Natural killer cell (primary cell): ENCODE measurements around the gene EPX. TPM values are rescaled to one million over a fixed set of nuclear protein-coding genes. Genes with fewer than 3 reads are reported as not detected.

Source experiments
- ATAC-seq, 3 donors: fragments of 150-1000 bp in 2 of 3; fragments of 200-7000 bp in 1 of 3; cut with Tn5 transposase; 1 replicate in 1 of 3; 2 replicates in 2 of 3; pipeline ENCODE4 v1.10.0; 2021; ENCODE audit warnings: mild to moderate bottlenecking in 2 of 3, moderate library complexity in 2 of 3
- DNase-seq, 2 donors: peaks; one replicate each; pipeline versions ENCODE4 v3.0.0 to v3.0.0-alpha.2; 2013 to 2021; ENCODE audit warnings: mixed read lengths in 1 of 2
- H3K27ac ChIP-seq: one replicate; pipeline ENCODE4 v1.5.1; 2013; ENCODE audit warnings: mild to moderate bottlenecking, low read length
- H3K27me3 ChIP-seq: one replicate; pipeline ENCODE4 v1.6.1; 2013; ENCODE audit warnings: low read length; ENCODE audit not compliant: control insufficient read depth, insufficient read depth
- H3K36me3 ChIP-seq: one replicate; pipeline ENCODE4 v1.6.1; 2013; ENCODE audit warnings: low read length; ENCODE audit not compliant: control insufficient read depth, insufficient read depth
- H3K4me1 ChIP-seq: one replicate; pipeline ENCODE4 v1.6.1; 2013; ENCODE audit warnings: low read length; ENCODE audit not compliant: control insufficient read depth, insufficient read depth
- H3K4me3 ChIP-seq: one replicate; pipeline ENCODE4 v1.5.1; 2013; ENCODE audit warnings: low read length
- H3K9me3 ChIP-seq: one replicate; pipeline ENCODE4 v1.6.1; 2013; ENCODE audit warnings: low read length; ENCODE audit not compliant: control insufficient read depth, insufficient read depth
- H3K27ac Mint-ChIP-seq, 2 donors: one replicate each; pipeline ENCODE4 v1.8.0; 2022; ENCODE audit warnings: mild to moderate bottlenecking in 2 of 2, mixed read lengths in 2 of 2, moderate library complexity in 1 of 2
- H3K27me3 Mint-ChIP-seq, 2 donors: one replicate each; pipeline ENCODE4 v1.8.0; 2022; ENCODE audit warnings: low read depth in 2 of 2, mixed read lengths in 2 of 2
- H3K36me3 Mint-ChIP-seq: one replicate; pipeline ENCODE4 v1.8.0; 2022; ENCODE audit warnings: mixed read lengths
- H3K4me1 Mint-ChIP-seq, 2 donors: one replicate each; pipeline ENCODE4 v1.8.0; 2022; ENCODE audit warnings: mixed read lengths in 2 of 2
- H3K4me3 Mint-ChIP-seq: one replicate; pipeline ENCODE4 v1.8.0; 2022; ENCODE audit warnings: mild to moderate bottlenecking, moderate library complexity, mixed read lengths
- H3K9me3 Mint-ChIP-seq, 2 donors: one replicate each; pipeline ENCODE4 v1.8.0; 2022; ENCODE audit warnings: mixed read lengths in 2 of 2
- WGBS: methylation state at CpG from one replicate; pipeline ENCODE4 v1.1.7; 2013; ENCODE audit warnings: missing lambda C conversion rate; ENCODE audit not compliant: insufficient coverage; 5-methylcytosine and 5-hydroxymethylcytosine counted together
- intact Hi-C: fragments of 100-400 bp; cut with micrococcal nuclease; formaldehyde crosslinking; loops from one replicate; pipeline ENCODE4 v1.14.2; 2022
- total RNA-seq, 4 donors: library from RNA; stranded (reverse); fragments of 120-200 nt in 1 of 4; gene quantifications; one replicate each; pipeline versions ENCODE4 v1.2.3 to v1.2.4, GENCODE V29; 2013 to 2022
- TF ChIP-seq, protein P1 (sequence below): fragments of 200-600 bp; IDR thresholded peaks from one replicate; pipeline ENCODE4 v1.8.0; 2022; ENCODE audit warnings: antibody characterized with exemption

EPX gene
- total RNA-seq, 3 donors from 2014 or later (not counting 1 experiment from before 2014, with no cell fraction given): not detected

- no peaks in the 10 kb centered on the region for H3K36me3 ChIP-seq
- H3K4me1 Mint-ChIP-seq: peaks cover 21 to 28% of the 10 kb centered on the region in 2 donors
- WGBS: 94% methylated on average over 2 of the region's 3 CpGs
- no peak for DNase-seq
- peaks cover 17% of the 10 kb centered on the region for H3K4me1 ChIP-seq
- no peak overlapping the region for H3K27ac ChIP-seq
- intact Hi-C loops: no loop called here
- no peak for ATAC-seq
- no peaks in the 10 kb centered on the region for H3K27me3 ChIP-seq
- H3K4me3 ChIP-seq: no peak overlapping the region
- no peaks in the 10 kb centered on the region for H3K27me3 Mint-ChIP-seq
- peaks cover 6 to 18% of the 10 kb centered on the region in 2 donors for H3K9me3 Mint-ChIP-seq
- peaks cover 37% of the 10 kb centered on the region for H3K36me3 Mint-ChIP-seq
- H3K27ac Mint-ChIP-seq: no peak overlapping the region
- H3K4me3 Mint-ChIP-seq: no peak overlapping the region
- H3K9me3 ChIP-seq: peaks cover 4% of the 10 kb centered on the region
- TF ChIP-seq, protein P1, sequence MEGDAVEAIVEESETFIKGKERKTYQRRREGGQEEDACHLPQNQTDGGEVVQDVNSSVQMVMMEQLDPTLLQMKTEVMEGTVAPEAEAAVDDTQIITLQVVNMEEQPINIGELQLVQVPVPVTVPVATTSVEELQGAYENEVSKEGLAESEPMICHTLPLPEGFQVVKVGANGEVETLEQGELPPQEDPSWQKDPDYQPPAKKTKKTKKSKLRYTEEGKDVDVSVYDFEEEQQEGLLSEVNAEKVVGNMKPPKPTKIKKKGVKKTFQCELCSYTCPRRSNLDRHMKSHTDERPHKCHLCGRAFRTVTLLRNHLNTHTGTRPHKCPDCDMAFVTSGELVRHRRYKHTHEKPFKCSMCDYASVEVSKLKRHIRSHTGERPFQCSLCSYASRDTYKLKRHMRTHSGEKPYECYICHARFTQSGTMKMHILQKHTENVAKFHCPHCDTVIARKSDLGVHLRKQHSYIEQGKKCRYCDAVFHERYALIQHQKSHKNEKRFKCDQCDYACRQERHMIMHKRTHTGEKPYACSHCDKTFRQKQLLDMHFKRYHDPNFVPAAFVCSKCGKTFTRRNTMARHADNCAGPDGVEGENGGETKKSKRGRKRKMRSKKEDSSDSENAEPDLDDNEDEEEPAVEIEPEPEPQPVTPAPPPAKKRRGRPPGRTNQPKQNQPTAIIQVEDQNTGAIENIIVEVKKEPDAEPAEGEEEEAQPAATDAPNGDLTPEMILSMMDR: no peak
These were observed 43.9 kb upstream of the EPX start for GRCh38 chr17:58148609-58149008.

DNA sequence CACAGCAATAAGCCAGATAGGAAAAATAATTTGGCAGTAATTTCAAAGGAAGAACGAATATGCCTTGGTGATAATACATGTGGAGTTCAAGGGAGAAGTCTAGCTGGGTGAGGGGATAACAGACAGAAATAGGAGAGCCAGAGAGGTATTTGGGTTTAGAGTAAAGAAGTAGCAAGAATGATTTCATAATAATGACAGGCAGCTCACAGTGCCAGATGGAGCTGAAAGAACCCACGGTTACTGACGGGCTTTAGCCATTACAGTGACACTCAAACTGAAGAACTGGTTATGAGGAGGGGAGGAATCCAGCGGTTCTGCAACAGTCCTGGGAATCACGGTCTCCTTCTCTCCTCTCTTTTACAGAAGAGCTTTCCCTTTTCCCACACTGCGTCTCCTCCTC, 42.1 kb upstream of the EPX start:
- H3K4me3 Mint-ChIP-seq: no peak overlapping the region
- Histone ChIP-seq H3K36me3 (no peaks in the 10 kb centered on the region), H3K27me3 (no peaks in the 10 kb centered on the region), H3K9me3 (no peaks in the 10 kb centered on the region), H3K27ac (no peak overlapping the region), H3K4me3 (no peak overlapping the region), H3K4me1 (peaks cover 28% of the 10 kb centered on the region)
- peaks cover 4 to 10% of the 10 kb centered on the region in 2 donors for H3K9me3 Mint-ChIP-seq
- H3K27ac Mint-ChIP-seq: no peak overlapping the region
- H3K36me3 Mint-ChIP-seq: peaks cover 20% of the 10 kb centered on the region
- ATAC-seq: no peak
- H3K27me3 Mint-ChIP-seq: no peaks in the 10 kb centered on the region
- H3K4me1 Mint-ChIP-seq: peaks cover 36 to 46% of the 10 kb centered on the region in 2 donors
- intact Hi-C loops: no loop called here
- TF ChIP-seq, protein P1: no peak
- WGBS: 97% methylated on average over 6 of the region's 6 CpGs
- no peak for DNase-seq

- H3K36me3 Mint-ChIP-seq: no peaks in the 10 kb centered on the region
- Histone ChIP-seq H3K36me3 (no peaks in the 10 kb centered on the region), H3K27me3 (no peaks in the 10 kb centered on the region), H3K27ac (peak overlapping the region; percentile 87), H3K4me1 (peaks cover 51% of the 10 kb centered on the region), H3K4me3 (no peak overlapping the region), H3K9me3 (no peaks in the 10 kb centered on the region)
- H3K4me1 Mint-ChIP-seq: peaks cover 59 to 62% of the 10 kb centered on the region in 2 donors
- H3K9me3 Mint-ChIP-seq: no peaks in the 10 kb centered on the region
- peak overlapping the region; percentile 86 to 93 for H3K27ac Mint-ChIP-seq
- intact Hi-C loops: no loop called here
- TF ChIP-seq, protein P1: no peak
- no peaks in the 10 kb centered on the region for H3K27me3 Mint-ChIP-seq
- peak in 1 of 2 donors; percentile 88 for DNase-seq
- peak overlapping the region; percentile 78 for H3K4me3 Mint-ChIP-seq
- ATAC-seq: peak; percentile 36 to 74 (median 62)
- WGBS: 0% methylated on average over 2 of the region's 2 CpGs
These were observed 39.5 kb upstream of the EPX start for GRCh38 chr17:58153046-58153445.

- Histone ChIP-seq H3K4me1 (peaks cover 51% of the 10 kb centered on the region), H3K4me3 (no peak overlapping the region), H3K9me3 (no peaks in the 10 kb centered on the region), H3K27me3 (no peaks in the 10 kb centered on the region), H3K36me3 (no peaks in the 10 kb centered on the region), H3K27ac (peak overlapping the region; percentile 87)
- Mint-ChIP-seq H3K9me3 (no peaks in the 10 kb centered on the region), H3K27me3 (no peaks in the 10 kb centered on the region), H3K4me3 (peak overlapping the region; percentile 78), H3K36me3 (no peaks in the 10 kb centered on the region), H3K27ac (peak overlapping the region; percentile 86 to 93), H3K4me1 (peaks cover 59 to 62% of the 10 kb centered on the region in 2 donors)
- peak in 1 of 2 donors; percentile 24 for DNase-seq
- TF ChIP-seq, protein P1: no peak
- intact Hi-C loops: no loop called here
- ATAC-seq: no peak
These were observed 38.9 kb upstream of the EPX start for GRCh38 chr17:58153671-58154070.
